GM12865 (cell line): Measurements from ENCODE around the gene FAM20B.
"Not testable (repeated sequence)": the region's sequence is repeated elsewhere in the genome, so short reads cannot be mapped to it uniquely, and the experiment has no call there.

Experiments used
- DNase-seq: peaks from one replicate; pipeline ENCODE4 v3.0.0; 2010; ENCODE audit warnings: low read depth
- H3K4me3 ChIP-seq: 2 replicates; pipeline ENCODE4 v1.5.1; 2011; ENCODE audit warnings: mild to moderate bottlenecking, low read depth, low read length, control low read depth
- TF ChIP-seq, protein P1 (sequence below): IDR thresholded peaks from 2 replicates; pipeline ENCODE4 v1.5.1; 2011; ENCODE audit warnings: low read length, control low read depth, low read depth, inconsistent platforms; ENCODE audit not compliant: insufficient read depth; ENCODE audit errors: missing control alignments

Gene FAM20B, protein sequence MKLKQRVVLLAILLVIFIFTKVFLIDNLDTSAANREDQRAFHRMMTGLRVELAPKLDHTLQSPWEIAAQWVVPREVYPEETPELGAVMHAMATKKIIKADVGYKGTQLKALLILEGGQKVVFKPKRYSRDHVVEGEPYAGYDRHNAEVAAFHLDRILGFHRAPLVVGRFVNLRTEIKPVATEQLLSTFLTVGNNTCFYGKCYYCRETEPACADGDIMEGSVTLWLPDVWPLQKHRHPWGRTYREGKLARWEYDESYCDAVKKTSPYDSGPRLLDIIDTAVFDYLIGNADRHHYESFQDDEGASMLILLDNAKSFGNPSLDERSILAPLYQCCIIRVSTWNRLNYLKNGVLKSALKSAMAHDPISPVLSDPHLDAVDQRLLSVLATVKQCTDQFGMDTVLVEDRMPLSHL

DNA sequence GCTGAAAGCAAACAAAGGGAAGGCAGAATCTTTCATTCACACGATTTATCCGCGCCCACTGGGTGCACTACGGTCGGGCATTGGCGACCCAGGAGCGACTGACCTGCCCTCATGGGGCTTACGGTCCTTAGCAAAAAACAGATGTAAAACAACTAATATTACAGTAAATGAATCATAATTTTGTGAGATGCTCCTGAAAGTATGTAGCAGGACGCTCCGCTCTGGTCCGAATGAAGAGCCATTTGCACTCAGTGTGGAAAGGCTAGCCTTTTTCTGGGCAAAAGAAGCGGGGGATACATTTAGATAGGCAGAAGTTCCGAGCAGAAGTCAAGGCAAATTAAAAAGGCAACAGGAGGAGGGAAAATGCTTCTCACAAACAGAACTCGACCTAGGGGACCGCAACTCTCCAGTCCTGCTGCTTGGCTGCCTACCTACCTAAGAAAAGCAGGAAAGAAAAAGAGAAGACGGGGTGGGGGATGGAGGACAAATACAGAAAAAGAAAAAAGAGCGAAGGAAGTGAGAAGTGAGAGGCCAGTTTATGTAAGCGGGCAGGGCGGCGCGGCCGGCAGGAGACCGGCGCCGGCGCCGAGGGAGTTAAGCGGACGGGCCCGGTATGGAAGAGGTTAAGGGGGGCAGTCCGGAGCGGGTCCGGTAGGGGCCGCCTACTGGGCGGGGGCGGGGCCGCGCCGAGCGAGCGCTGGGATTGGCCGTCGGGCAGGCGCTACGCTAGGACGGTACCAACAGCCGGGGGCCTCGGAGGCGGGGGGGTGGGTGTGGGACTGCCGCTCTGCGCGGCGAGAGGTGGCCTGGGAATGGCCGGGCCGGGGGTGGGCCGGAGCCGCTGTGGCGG is at the start of gene FAM20B:
FAM20B (plus strand) TSS at position 770 of the 850 bp plus-strand sequence. CDS start 17,954 bp downstream, outside the sequence.
- H3K4me3 ChIP-seq = peak within 1 kb of the TSS; percentile 80
- DNase-seq = peak; percentile 96
- TF ChIP-seq, protein P1, sequence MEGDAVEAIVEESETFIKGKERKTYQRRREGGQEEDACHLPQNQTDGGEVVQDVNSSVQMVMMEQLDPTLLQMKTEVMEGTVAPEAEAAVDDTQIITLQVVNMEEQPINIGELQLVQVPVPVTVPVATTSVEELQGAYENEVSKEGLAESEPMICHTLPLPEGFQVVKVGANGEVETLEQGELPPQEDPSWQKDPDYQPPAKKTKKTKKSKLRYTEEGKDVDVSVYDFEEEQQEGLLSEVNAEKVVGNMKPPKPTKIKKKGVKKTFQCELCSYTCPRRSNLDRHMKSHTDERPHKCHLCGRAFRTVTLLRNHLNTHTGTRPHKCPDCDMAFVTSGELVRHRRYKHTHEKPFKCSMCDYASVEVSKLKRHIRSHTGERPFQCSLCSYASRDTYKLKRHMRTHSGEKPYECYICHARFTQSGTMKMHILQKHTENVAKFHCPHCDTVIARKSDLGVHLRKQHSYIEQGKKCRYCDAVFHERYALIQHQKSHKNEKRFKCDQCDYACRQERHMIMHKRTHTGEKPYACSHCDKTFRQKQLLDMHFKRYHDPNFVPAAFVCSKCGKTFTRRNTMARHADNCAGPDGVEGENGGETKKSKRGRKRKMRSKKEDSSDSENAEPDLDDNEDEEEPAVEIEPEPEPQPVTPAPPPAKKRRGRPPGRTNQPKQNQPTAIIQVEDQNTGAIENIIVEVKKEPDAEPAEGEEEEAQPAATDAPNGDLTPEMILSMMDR = peak; percentile 2

DNA sequence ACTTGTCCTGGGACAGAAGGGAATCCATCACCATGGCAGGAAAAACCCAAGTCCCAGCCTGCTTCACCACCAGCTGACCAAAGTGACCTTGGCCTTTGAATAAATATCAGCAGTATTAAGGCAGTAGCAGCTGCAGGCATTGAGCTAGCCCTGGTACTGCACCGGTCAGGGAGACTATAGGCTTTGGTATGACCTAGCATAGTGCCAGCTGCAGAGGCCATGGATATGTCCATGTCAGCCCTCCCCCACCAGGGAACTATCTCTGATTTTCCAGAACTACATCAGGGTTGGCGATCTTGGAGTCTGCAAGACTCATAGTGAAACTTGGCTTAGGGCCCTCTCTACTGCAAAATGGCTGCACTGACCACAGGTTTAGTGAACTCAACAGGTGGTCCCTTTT is 49.2 kb upstream of the FAM20B start:
- no peak overlapping the region for H3K4me3 ChIP-seq
- no peak for DNase-seq
- TF ChIP-seq, protein P1 = no peak

GRCh38 chr1:178986204-178986603 is 39.5 kb upstream of the FAM20B start:
- TF ChIP-seq, protein P1 = no peak
- H3K4me3 ChIP-seq = no peak overlapping the region
- no peak for DNase-seq

GRCh38 chr1:178988198-178988597 is 37.5 kb upstream of the FAM20B start:
- H3K4me3 ChIP-seq, DNase-seq: not testable (repeated sequence)

DNA sequence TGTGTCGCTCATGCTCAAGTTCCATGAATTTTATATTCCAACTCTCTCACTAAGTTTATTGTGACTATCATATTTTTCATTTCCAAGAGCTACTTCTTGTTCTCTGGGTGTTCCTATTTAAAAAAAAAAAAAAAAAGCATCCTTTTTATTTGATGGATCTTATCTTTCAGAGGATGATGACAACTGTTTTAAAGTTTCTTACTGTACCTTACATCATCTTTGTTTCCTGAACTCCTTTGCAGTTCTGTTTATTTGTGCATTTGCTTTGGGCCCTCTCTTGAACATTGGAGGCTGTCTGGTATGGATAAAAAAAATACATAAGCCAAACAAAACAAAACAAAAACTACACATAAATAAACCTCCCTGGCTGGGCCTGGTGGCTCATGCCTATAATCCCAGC is 32.1 kb upstream of the FAM20B start:
- no peak for DNase-seq
- TF ChIP-seq, protein P1 = no peak
- H3K4me3 ChIP-seq = no peak overlapping the region

DNA sequence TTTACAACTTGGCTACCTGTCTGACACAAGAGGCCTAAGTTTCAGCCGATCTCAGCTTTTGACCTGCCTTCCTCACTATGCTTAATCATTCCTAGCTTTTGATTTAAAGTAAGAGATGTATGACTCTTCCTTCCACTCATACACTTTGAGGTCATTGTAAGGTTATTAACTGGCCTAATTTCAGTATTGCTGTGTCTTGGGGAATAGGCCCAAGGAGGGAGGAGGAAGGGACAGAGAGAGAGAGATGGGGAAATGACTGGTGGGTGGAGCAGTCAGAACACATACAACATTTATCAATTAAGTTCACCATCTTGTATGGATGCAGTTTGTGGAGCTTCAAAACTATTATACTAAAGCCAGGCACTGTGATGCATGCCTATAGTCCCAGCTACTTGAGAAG is 28.3 kb upstream of the FAM20B start:
- DNase-seq = no peak
- TF ChIP-seq, protein P1 = no peak
- no peak overlapping the region for H3K4me3 ChIP-seq

GRCh38 chr1:178998295-178998694 is 27.4 kb upstream of the FAM20B start:
- TF ChIP-seq, protein P1 = no peak
- no peak overlapping the region for H3K4me3 ChIP-seq
- no peak for DNase-seq
